Breast epithelium (tissue), 4 donors: Measurements from ENCODE around the gene SLC7A5. TPM values are rescaled to one million over a fixed set of nuclear protein-coding genes. Genes with fewer than 3 reads are reported as not detected.

ENCODE experiments used
- DNase-seq, 2 donors: peaks; one replicate each; pipeline ENCODE4 v3.0.0-alpha.2; 2019; ENCODE audit warnings: low spot score in 2 of 2
- H3K27ac ChIP-seq, 2 donors: fragments of 200-600 bp; sonication (generic) in 1 of 2; one replicate each; pipeline ENCODE4 v1.5.1; 2016 to 2019; ENCODE audit warnings: mild to moderate bottlenecking in 1 of 2
- H3K27me3 ChIP-seq, 2 donors: fragments of 200-600 bp; sonication (generic) in 1 of 2; one replicate each; pipeline versions ENCODE4 v1.5.1 to v1.6.0; 2017 to 2019; ENCODE audit warnings: control low read depth in 1 of 2, mild to moderate bottlenecking in 1 of 2
- H3K36me3 ChIP-seq: fragments of 200-600 bp; one replicate; pipeline ENCODE4 v1.5.1; 2019
- H3K4me1 ChIP-seq, 2 donors: fragments of 200-600 bp; sonication (generic); one replicate each; pipeline ENCODE4 v1.5.1; 2016 to 2019; ENCODE audit warnings: control low read depth in 1 of 2
- H3K4me3 ChIP-seq, 3 donors: fragments of 200-600 bp; sonication (generic); 1 replicate in 2 of 3; 2 replicates in 1 of 3; pipeline ENCODE4 v1.5.1; 2016 to 2019; ENCODE audit warnings: mild to moderate bottlenecking in 3 of 3, moderate library complexity in 2 of 3
- H3K9me3 ChIP-seq, 2 donors: fragments of 200-600 bp; sonication (generic) in 1 of 2; one replicate each; pipeline ENCODE4 v1.5.1; 2016 to 2019; ENCODE audit warnings: control low read depth in 1 of 2
- POLR2A ChIP-seq: fragments of 450-650 bp; IDR thresholded peaks from one replicate; pipeline ENCODE4 v1.6.1; 2016; ENCODE audit warnings: antibody characterized with exemption, mild to moderate bottlenecking, moderate library complexity
- POLR2AphosphoS5 ChIP-seq, 3 donors: sonication (generic); formaldehyde crosslinking; IDR thresholded peaks; one replicate each; pipeline ENCODE4 v1.6.1; 2017; ENCODE audit warnings: antibody characterized with exemption in 3 of 3
- intact Hi-C: fragments of 100-400 bp; cut with DNase I; formaldehyde crosslinking; loops from one replicate; pipeline ENCODE4 v1.15.1; 2023; ENCODE audit warnings: low total_unique reads
- total RNA-seq, 3 donors: library from RNA; depleted of rRNA; stranded (reverse); fragments of >200 nt; gene quantifications; one replicate each; pipeline ENCODE4 v1.1.0, GENCODE V29; 2016
- TF ChIP-seq, protein P1 (sequence below), 3 donors: fragments of 450-650 bp; IDR thresholded peaks; one replicate each; pipeline ENCODE4 v1.5.1; 2016 to 2017; ENCODE audit warnings: antibody characterized with exemption in 3 of 3, mild to moderate bottlenecking in 3 of 3, moderate library complexity in 3 of 3

Gene SLC7A5
- total RNA-seq, 3 donors from 2014 or later: 0.48 to 7.3 (median 5.9) TPM

DNA sequence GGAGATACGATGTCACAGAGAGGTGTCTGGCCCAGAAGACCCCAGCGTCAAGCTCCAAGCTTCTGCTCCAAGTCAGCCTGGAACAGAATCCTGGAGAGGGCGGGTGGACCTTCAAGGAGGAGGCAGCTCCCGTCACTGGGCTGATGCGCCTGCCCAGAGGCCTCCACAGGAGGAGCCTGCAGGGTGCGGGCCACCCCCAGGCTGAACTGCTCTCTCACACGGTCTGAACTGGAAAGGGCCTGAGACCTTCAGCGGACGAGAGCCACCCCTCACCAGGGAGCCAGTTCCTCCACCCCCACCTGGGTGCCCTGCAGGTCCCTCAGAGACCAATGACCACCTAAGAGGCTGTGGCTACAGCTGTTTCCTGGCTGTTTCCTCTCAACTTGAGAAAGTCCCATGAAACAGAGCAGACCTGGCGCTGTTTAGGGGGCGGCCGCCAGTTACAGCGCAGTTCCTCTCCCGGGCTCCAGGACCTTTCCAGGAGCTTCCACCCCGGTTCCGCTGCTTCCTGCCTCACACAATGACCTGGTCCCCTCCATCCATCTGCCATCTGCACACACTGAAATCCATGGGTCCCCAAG lies 67.5 kb downstream of the SLC7A5 start:
- no peaks in the 10 kb centered on the region for H3K36me3 ChIP-seq
- H3K4me1 ChIP-seq: no peaks in the 10 kb centered on the region
- no peak for DNase-seq
- TF ChIP-seq, protein P1, sequence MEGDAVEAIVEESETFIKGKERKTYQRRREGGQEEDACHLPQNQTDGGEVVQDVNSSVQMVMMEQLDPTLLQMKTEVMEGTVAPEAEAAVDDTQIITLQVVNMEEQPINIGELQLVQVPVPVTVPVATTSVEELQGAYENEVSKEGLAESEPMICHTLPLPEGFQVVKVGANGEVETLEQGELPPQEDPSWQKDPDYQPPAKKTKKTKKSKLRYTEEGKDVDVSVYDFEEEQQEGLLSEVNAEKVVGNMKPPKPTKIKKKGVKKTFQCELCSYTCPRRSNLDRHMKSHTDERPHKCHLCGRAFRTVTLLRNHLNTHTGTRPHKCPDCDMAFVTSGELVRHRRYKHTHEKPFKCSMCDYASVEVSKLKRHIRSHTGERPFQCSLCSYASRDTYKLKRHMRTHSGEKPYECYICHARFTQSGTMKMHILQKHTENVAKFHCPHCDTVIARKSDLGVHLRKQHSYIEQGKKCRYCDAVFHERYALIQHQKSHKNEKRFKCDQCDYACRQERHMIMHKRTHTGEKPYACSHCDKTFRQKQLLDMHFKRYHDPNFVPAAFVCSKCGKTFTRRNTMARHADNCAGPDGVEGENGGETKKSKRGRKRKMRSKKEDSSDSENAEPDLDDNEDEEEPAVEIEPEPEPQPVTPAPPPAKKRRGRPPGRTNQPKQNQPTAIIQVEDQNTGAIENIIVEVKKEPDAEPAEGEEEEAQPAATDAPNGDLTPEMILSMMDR (IDR thresholded peaks at IDR 0.05): no peak
- TF ChIP-seq POLR2A (no peak), POLR2AphosphoS5 (IDR thresholded peaks at IDR 0.05) (no peak)
- intact Hi-C loops: no loop called here
- no peak overlapping the region for H3K27ac ChIP-seq
- no peaks in the 10 kb centered on the region for H3K9me3 ChIP-seq
- no peaks in the 10 kb centered on the region for H3K27me3 ChIP-seq
- no peak overlapping the region for H3K4me3 ChIP-seq

DNA sequence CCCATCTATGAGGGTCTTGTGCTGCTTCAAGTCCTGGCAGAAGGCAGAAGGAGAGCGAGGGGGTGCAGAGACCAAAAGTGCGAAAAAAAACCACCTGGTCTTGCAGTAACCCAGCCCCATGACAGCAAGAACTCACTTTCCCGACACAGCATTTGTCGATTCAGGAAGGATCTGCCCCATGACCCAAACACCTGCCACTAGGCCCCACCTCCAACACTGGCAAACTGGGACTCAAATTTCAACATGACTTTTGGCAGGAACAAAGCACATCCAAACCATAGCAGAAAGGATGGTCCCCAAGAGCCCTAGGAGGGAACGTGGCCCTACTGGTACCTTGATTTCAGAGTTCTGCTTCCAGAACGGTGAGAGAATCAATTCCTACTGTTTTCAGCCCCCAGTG lies 68.8 kb downstream of the SLC7A5 start:
- no peaks in the 10 kb centered on the region for H3K36me3 ChIP-seq
- TF ChIP-seq, protein P1 (IDR thresholded peaks at IDR 0.05): no peak
- TF ChIP-seq POLR2A (no peak), POLR2AphosphoS5 (IDR thresholded peaks at IDR 0.05) (no peak)
- no peaks in the 10 kb centered on the region for H3K9me3 ChIP-seq
- H3K27me3 ChIP-seq: no peaks in the 10 kb centered on the region
- H3K4me3 ChIP-seq: no peak overlapping the region
- DNase-seq: no peak
- intact Hi-C loops: no loop called here
- no peaks in the 10 kb centered on the region for H3K4me1 ChIP-seq
- H3K27ac ChIP-seq: no peak overlapping the region

DNA sequence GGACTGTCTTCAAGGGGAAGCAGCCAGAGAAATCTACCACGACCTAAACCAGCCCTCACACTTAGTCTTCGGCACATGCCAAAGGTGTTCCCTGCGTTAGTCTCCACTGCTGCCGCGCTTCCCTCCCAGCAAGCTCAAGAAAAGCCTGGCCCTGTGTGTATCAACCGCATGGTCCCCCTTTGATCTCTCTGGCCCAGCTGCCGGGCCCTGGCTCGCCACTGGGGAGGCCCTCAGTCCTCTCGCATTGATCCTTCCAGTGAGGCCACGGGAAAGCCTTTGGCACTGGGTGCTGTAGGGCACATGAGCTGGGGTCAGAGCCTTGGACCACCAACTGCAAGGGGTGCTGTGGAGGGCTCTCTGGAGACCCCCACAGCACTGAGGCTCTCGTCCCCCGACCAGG lies 74.0 kb downstream of the SLC7A5 start:
- H3K4me3 ChIP-seq: no peak overlapping the region
- H3K9me3 ChIP-seq: no peaks in the 10 kb centered on the region
- H3K27ac ChIP-seq: no peak overlapping the region
- H3K4me1 ChIP-seq: no peaks in the 10 kb centered on the region
- intact Hi-C loops: no loop called here
- TF ChIP-seq, protein P1 (IDR thresholded peaks at IDR 0.05): no peak
- no peak for TF ChIP-seq POLR2A
- no peak for TF ChIP-seq POLR2AphosphoS5 (IDR thresholded peaks at IDR 0.05)
- no peaks in the 10 kb centered on the region for H3K36me3 ChIP-seq
- no peaks in the 10 kb centered on the region for H3K27me3 ChIP-seq
- no peak for DNase-seq

DNA sequence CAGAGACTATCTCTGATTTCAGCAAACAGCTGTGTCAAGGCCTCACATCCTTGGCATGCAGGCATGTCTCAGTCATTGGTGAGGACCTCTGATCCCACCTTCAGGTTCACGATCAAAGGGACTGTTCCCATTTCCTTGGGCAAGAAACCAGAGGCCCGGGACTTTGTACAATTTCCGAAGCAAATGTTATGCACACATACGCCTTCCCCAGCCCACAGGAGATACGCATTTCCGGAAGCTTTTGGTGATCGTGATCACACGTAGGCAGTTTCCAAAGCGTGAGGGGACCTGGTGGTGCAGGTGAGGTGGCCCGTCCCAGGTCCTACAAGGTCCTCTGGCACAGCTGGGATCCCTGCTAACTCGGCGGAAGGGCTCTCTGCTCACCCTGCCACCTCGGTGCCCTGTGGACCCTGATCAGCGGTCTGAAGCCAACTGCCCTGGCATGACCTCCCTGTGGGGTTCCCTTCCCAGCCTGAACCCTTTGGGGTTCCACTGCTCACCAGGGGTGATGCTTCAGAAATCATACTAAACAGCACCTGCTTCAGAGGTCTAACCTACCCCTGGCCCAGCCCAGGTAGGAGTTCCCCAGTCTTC lies 74.7 kb downstream of the SLC7A5 start:
- TF ChIP-seq POLR2AphosphoS5 (IDR thresholded peaks at IDR 0.05) (no peak), POLR2A (no peak)
- TF ChIP-seq, protein P1 (IDR thresholded peaks at IDR 0.05): no peak
- no peak for DNase-seq
- H3K27ac ChIP-seq: no peak overlapping the region
- no peaks in the 10 kb centered on the region for H3K36me3 ChIP-seq
- H3K9me3 ChIP-seq: no peaks in the 10 kb centered on the region
- H3K27me3 ChIP-seq: no peaks in the 10 kb centered on the region
- H3K4me1 ChIP-seq: no peaks in the 10 kb centered on the region
- H3K4me3 ChIP-seq: no peak overlapping the region
- intact Hi-C loops: no loop called here

DNA sequence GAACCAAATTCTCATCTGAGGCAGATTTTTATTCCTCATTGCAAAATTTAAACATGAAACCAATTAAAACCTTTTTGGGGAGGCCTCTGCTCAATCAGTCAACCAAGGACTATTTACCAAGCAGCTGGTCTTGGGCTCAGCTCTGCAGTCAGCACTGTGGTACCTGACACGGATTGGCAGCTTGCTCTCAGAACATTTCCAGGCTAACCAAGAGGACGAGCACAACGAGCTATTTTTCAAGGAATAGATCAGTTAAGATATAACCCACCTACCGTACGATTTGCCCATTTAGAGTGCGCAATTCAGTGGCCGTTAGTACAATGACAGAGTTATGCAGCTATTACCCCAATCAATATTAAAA lies 77.1 kb downstream of the SLC7A5 start:
- intact Hi-C loops: no loop called here
- no peak overlapping the region for H3K27ac ChIP-seq
- no peaks in the 10 kb centered on the region for H3K36me3 ChIP-seq
- TF ChIP-seq POLR2A (no peak), POLR2AphosphoS5 (IDR thresholded peaks at IDR 0.05) (no peak)
- TF ChIP-seq, protein P1 (IDR thresholded peaks at IDR 0.05): no peak
- H3K4me3 ChIP-seq: no peak overlapping the region
- H3K27me3 ChIP-seq: no peaks in the 10 kb centered on the region
- no peak for DNase-seq
- H3K9me3 ChIP-seq: no peaks in the 10 kb centered on the region
- H3K4me1 ChIP-seq: no peaks in the 10 kb centered on the region
